B cell (primary cell): ENCODE results near the gene DSCAML1. TPM values are rescaled to one million over a fixed set of nuclear protein-coding genes. Genes with fewer than 3 reads are reported as not detected.

Experiments
- ATAC-seq: fragments of 200-7000 bp; cut with Tn5 transposase; one replicate; pipeline ENCODE4 v1.10.0; 2021; ENCODE audit warnings: low read depth, mild to moderate bottlenecking, moderate number of reproducible peaks, moderate library complexity
- CTCF ChIA-PET: fragments of 350-600 bp; sonication (Branson Sonifier 250); formaldehyde crosslinking; loops from one replicate; lab custom pipeline; 2021; ENCODE audit warnings: antibody characterized with exemption, inconsistent platforms; lab: Charles Lee
- POLR2A ChIA-PET: fragments of 350-600 bp; sonication (Branson Sonifier 250); formaldehyde crosslinking; loops from one replicate; lab custom pipeline; 2021; ENCODE audit warnings: antibody characterized with exemption; lab: Charles Lee
- DNase-seq: peaks from one replicate; pipeline ENCODE4 v3.0.0; 2013
- H2AFZ ChIP-seq: 2 replicates; pipeline ENCODE4 v1.6.1; 2012; ENCODE audit warnings: mild to moderate bottlenecking, low read depth, low read length; ENCODE audit not compliant: insufficient read depth, poor library complexity, severe bottlenecking
- H3K27ac ChIP-seq, 2 donors: 1 replicate in 1 of 2; 2 replicates in 1 of 2; pipeline ENCODE4 v1.5.1; 2012 to 2013; ENCODE audit warnings: low read length in 2 of 2, mild to moderate bottlenecking in 2 of 2, moderate library complexity in 1 of 2
- H3K27me3 ChIP-seq, 4 experiments: fragments of 200-600 bp in 1 of 4; sonication (generic) in 1 of 4; replicated peaks in 1 of 4; 1 replicate in 2 of 4; 2 replicates in 2 of 4; pipeline versions ENCODE4 v1.6.1 to v1.7.0; 2013 to 2016; ENCODE audit warnings: low read length in 3 of 4, mild to moderate bottlenecking in 2 of 4, mixed read lengths in 1 of 4, moderate library complexity in 1 of 4; ENCODE audit not compliant: insufficient read depth in 4 of 4, control insufficient read depth in 3 of 4; ENCODE audit errors: control extremely low read depth in 1 of 4
- H3K36me3 ChIP-seq, 2 experiments: replicated peaks in 1 of 2; 1 replicate in 1 of 2; 2 replicates in 1 of 2; pipeline versions ENCODE4 v1.6.1 to v1.7.1; 2013; ENCODE audit warnings: low read length in 1 of 2; ENCODE audit not compliant: insufficient read depth in 2 of 2, control insufficient read depth in 1 of 2; ENCODE audit errors: control extremely low read depth in 1 of 2, extremely low read depth in 1 of 2
- H3K4me1 ChIP-seq, 2 donors: fragments of 200-600 bp in 1 of 2; sonication (generic) in 1 of 2; 1 replicate in 1 of 2; 2 replicates in 1 of 2; pipeline versions ENCODE4 v1.5.1 to v1.6.1; 2013 to 2017; ENCODE audit warnings: low read length in 2 of 2; ENCODE audit not compliant: control insufficient read depth in 2 of 2, insufficient read depth in 2 of 2
- H3K4me2 ChIP-seq: replicated peaks from 2 replicates; pipeline ENCODE3; 2012; ENCODE audit warnings: mild to moderate bottlenecking, low read depth, low read length; ENCODE audit not compliant: poor library complexity, severe bottlenecking
- H3K4me3 ChIP-seq, 5 experiments: fragments of 200-600 bp in 1 of 5; sonication (generic) in 1 of 5; 1 replicate in 3 of 5; 2 replicates in 2 of 5; pipeline versions ENCODE4 v1.5.1 to v1.7.0; 2011 to 2016; ENCODE audit warnings: low read length in 4 of 5, mild to moderate bottlenecking in 4 of 5, low read depth in 2 of 5, control low read depth in 1 of 5, moderate library complexity in 1 of 5; ENCODE audit not compliant: insufficient read depth in 1 of 5; ENCODE audit errors: control extremely low read depth in 1 of 5, extremely low read depth in 1 of 5
- H3K79me2 ChIP-seq: fragments of 200-600 bp; sonication (generic); one replicate; pipeline ENCODE4 v1.6.0; 2016; ENCODE audit warnings: low read length; ENCODE audit not compliant: control insufficient read depth, insufficient read depth
- H3K9ac ChIP-seq: fragments of 200-600 bp; sonication (generic); 2 replicates; pipeline ENCODE4 v1.6.1; 2017; ENCODE audit warnings: mild to moderate bottlenecking, low read length, moderate library complexity
- H3K9me3 ChIP-seq, 3 donors: one replicate each; pipeline versions ENCODE4 v1.6.1 to v1.7.1; 2013; ENCODE audit warnings: low read length in 2 of 3; ENCODE audit not compliant: control insufficient read depth in 2 of 3, insufficient read depth in 1 of 3; ENCODE audit errors: control extremely low read depth in 1 of 3
- H4K20me1 ChIP-seq: 2 replicates; pipeline ENCODE4 v1.6.0; 2012; ENCODE audit warnings: mild to moderate bottlenecking, low read length; ENCODE audit not compliant: insufficient read depth, control insufficient read depth, poor library complexity, severe bottlenecking
- H3K27ac Mint-ChIP-seq: one replicate; pipeline ENCODE4 v1.8.0; 2021; ENCODE audit warnings: mixed read lengths
- H3K27me3 Mint-ChIP-seq: one replicate; pipeline ENCODE4 v1.8.0; 2021; ENCODE audit warnings: mixed read lengths
- H3K4me1 Mint-ChIP-seq: one replicate; pipeline ENCODE4 v1.8.0; 2021; ENCODE audit warnings: mixed read lengths
- H3K4me3 Mint-ChIP-seq: one replicate; pipeline ENCODE4 v1.8.0; 2021; ENCODE audit warnings: mixed read lengths
- H3K9me3 Mint-ChIP-seq: one replicate; pipeline ENCODE4 v1.8.0; 2022; ENCODE audit warnings: mixed read lengths; ENCODE audit not compliant: insufficient read depth
- CTCF ChIP-seq: fragments of 200-600 bp; IDR thresholded peaks from one replicate; pipeline ENCODE4 v1.8.0; 2022; ENCODE audit warnings: antibody characterized with exemption, mild to moderate bottlenecking
- EZH2 ChIP-seq: IDR thresholded peaks from 2 replicates; pipeline ENCODE4 v1.6.1; 2012; ENCODE audit warnings: borderline replicate concordance, low read depth, mild to moderate bottlenecking, moderate library complexity, low read length; ENCODE audit not compliant: insufficient read depth, poor library complexity, severe bottlenecking
- WGBS: methylation state at CpG from one replicate; pipeline ENCODE4 v1.1.5; 2013; ENCODE audit warnings: missing lambda C conversion rate; ENCODE audit not compliant: insufficient coverage; 5-methylcytosine and 5-hydroxymethylcytosine counted together
- intact Hi-C: fragments of 100-400 bp; cut with micrococcal nuclease; formaldehyde crosslinking; loops from one replicate; pipeline ENCODE4 v1.10.0; 2022
- polyA plus RNA-seq: library from polyadenylated mRNA; depleted of rRNA; stranded (reverse); fragments of >200 nt; gene quantifications from 2 replicates; pipeline ENCODE4 v1.2.3, GENCODE V29; 2012
- total RNA-seq, 2 donors: library from RNA; stranded (reverse); fragments of 120-200 nt in 1 of 2; gene quantifications; 1 replicate in 1 of 2; 2 replicates in 1 of 2; pipeline versions ENCODE4 v1.2.3 to v1.2.4, GENCODE V29; 2013 to 2022

Gene DSCAML1
- total and polyA plus RNA-seq, 2 donors (not counting 1 experiment from before 2014, with no cell fraction given), result 1.2 to 6.2 TPM

- H3K4me3 ChIP-seq, result no peak overlapping the region
- H3K27ac ChIP-seq, result no peak overlapping the region
- no peak overlapping the region for H3K4me2 ChIP-seq
- CTCF ChIA-PET, result interaction anchor here (0.7 to 15.4 kb wide), 12 partner anchors 12 to 231 kb away, joined by 3 to 462 read pairs (median 4); no protein-coding TSS in a partner anchor
- H2AFZ ChIP-seq, result no peak overlapping the region
- TF ChIP-seq EZH2 (no peak), CTCF (peak; percentile 76)
- intact Hi-C loops, result loop anchor here (1.0 kb wide), 1 partner anchor 125 kb away; no protein-coding TSS in a partner anchor
- POLR2A ChIA-PET, result interaction anchor here (0.8 kb wide), 1 partner anchor 129 kb away, joined by 3 read pairs; no protein-coding TSS in a partner anchor
- ATAC-seq (peak; percentile 19), DNase-seq (peak; percentile 63)
- Mint-ChIP-seq H3K27ac (no peak overlapping the region), H3K27me3 (peaks cover 37% of the 10 kb centered on the region), H3K9me3 (no peaks in the 10 kb centered on the region), H3K4me3 (no peak overlapping the region), H3K4me1 (peaks cover 31% of the 10 kb centered on the region)
- H4K20me1 ChIP-seq, result no peaks in the 10 kb centered on the region
- H3K4me1 ChIP-seq, result peaks cover 24 to 32% of the 10 kb centered on the region in 2 donors
- H3K9me3 ChIP-seq, result no peaks in the 10 kb centered on the region
- H3K9ac ChIP-seq, result no peak overlapping the region
- WGBS, result 64% methylated on average over 29 of the region's 33 CpGs
- H3K36me3 ChIP-seq, result no peaks in the 10 kb centered on the region
- H3K27me3 ChIP-seq, result peaks cover 0 to 45% (median 7%) of the 10 kb centered on the region in 4 experiments
- H3K79me2 ChIP-seq, result no peaks in the 10 kb centered on the region
Measured at GRCh38 chr11:117822074-117823033, 25.3 kb upstream of the DSCAML1 start.
